GM13976 (cell line): Measurements from ENCODE around the gene BCLAF3.

Experiments
- DNase-seq: peaks from one replicate; pipeline ENCODE4 v3.0.0; 2012; ENCODE audit warnings: low spot score
- in situ Hi-C: fragments of 300-500 bp; cut with MboI; formaldehyde crosslinking; loops from one replicate; pipeline ENCODE4 v1.12.0; 2022; ENCODE audit warnings: low sequenced_read_pairs, mixed read lengths, inconsistent platforms; ENCODE audit not compliant: unreplicated experiment
- TF ChIP-seq, protein P1 (sequence below): IDR thresholded peaks from 2 replicates; pipeline ENCODE4 v1.5.1; 2012; ENCODE audit warnings: borderline replicate concordance, mild to moderate bottlenecking; ENCODE audit not compliant: insufficient read depth; ENCODE audit errors: extremely low read depth, missing control alignments, control extremely low read depth

BCLAF3 gene

DNA sequence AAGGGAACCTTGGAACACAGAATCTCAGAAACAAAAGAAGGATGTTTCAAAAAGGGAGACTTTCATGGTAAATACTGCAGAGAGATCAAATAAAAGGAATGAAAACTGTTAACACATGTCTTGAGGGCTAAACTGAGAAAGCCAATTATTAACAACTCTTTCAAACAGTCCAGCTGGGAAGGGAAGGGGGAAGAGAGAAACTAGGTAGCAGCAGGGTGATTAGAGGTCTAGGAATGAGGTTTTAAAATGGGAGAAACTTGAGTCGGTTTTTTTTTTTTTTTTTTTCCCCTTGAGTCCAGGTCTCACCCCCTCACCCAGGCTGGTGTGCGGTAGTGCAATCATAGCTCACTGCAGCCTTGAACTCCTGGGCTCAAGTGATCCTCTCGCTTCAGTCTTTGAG, 4.3 kb downstream of the BCLAF3 start:
- in situ Hi-C loops = no loop called here
- no peak for DNase-seq
- TF ChIP-seq, protein P1, sequence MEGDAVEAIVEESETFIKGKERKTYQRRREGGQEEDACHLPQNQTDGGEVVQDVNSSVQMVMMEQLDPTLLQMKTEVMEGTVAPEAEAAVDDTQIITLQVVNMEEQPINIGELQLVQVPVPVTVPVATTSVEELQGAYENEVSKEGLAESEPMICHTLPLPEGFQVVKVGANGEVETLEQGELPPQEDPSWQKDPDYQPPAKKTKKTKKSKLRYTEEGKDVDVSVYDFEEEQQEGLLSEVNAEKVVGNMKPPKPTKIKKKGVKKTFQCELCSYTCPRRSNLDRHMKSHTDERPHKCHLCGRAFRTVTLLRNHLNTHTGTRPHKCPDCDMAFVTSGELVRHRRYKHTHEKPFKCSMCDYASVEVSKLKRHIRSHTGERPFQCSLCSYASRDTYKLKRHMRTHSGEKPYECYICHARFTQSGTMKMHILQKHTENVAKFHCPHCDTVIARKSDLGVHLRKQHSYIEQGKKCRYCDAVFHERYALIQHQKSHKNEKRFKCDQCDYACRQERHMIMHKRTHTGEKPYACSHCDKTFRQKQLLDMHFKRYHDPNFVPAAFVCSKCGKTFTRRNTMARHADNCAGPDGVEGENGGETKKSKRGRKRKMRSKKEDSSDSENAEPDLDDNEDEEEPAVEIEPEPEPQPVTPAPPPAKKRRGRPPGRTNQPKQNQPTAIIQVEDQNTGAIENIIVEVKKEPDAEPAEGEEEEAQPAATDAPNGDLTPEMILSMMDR = no peak

DNA sequence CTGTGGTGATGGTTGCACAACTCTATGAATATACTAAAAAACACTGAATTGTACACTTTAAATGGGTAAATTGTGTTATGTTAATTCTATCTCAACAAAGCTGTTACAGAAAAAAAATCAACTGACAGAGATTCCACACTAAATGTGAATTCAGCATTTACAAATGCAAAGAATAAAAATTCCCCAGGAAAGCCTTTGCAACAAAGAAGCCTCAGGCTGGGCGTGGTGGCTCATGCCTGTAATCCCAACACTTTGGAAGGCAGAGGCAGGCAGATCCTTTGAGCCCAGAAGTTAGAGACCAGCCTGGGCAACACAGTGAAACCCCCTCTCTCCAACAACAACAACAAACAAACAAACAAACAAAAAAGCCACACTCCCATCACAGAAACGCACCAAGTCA, 8.9 kb downstream of the BCLAF3 start:
- TF ChIP-seq, protein P1 = no peak

GRCh38 chrX:19975845-19976244, 15.0 kb downstream of the BCLAF3 start:
- no peak for DNase-seq
- in situ Hi-C loops = no loop called here
- TF ChIP-seq, protein P1 = no peak

More for the DNA sequence above, 8.9 kb downstream of the BCLAF3 start:
- no peak for DNase-seq
- in situ Hi-C loops = no loop called here

GRCh38 chrX:19972984-19973383, 17.9 kb downstream of the BCLAF3 start:
- TF ChIP-seq, protein P1 = no peak
- in situ Hi-C loops = no loop called here
- no peak for DNase-seq

DNA sequence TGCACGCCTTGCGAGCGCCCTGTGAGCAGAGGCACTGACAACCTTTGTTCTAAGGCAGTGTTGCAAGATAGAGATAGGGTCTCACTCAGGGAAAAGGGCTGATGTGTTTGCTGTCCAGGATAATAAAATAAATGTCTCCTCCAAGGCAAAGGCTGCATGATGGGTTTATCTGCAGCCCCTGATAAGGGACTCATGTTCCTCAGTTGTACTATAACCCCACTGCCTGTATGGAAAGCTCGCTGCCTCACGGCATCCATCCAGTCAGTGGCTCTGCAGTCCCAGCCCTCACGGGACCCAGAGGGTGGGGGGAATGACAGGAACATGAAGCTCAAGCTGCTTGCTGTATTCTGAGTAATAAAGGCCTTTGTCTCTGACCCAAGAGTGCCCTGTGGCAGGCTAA, 22.6 kb downstream of the BCLAF3 start:
- no peak for DNase-seq
- TF ChIP-seq, protein P1 = no peak
- in situ Hi-C loops = no loop called here

- in situ Hi-C loops = no loop called here
- no peak for DNase-seq
- TF ChIP-seq, protein P1 = no peak
These were observed 24.8 kb downstream of the BCLAF3 start for GRCh38 chrX:19966056-19966455.
